ENCODE measurements around the gene HAUS7. TPM values are rescaled to one million over a fixed set of nuclear protein-coding genes. Genes with fewer than 3 reads are reported as not detected.

HAUS7 gene
- total RNA-seq, 2 donors from 2014 or later: 27.7 to 40.0 TPM

- H3K27ac Mint-ChIP-seq: no peak overlapping the region
- DNase-seq (no peak), ATAC-seq (replicated peaks in 1 of 2) (no peak)
- H3K4me3 Mint-ChIP-seq: no peak overlapping the region
- peaks cover 7% of the 10 kb centered on the region for H3K27me3 Mint-ChIP-seq (ENCODE audit: low read depth)
- peaks cover 0 to 3% of the 10 kb centered on the region in 2 donors for H3K36me3 Mint-ChIP-seq (ENCODE audit: insufficient read depth in 2 of 2)
- H3K4me1 Mint-ChIP-seq (ENCODE audit: low read depth): no peaks in the 10 kb centered on the region
- H3K9me3 Mint-ChIP-seq: no peaks in the 10 kb centered on the region
Observed at GRCh38 chrX:153454901-153455550, 15.3 kb downstream of the HAUS7 start.

GRCh38 chrX:153450949-153451277 is 19.5 kb downstream of the HAUS7 start:
- Mint-ChIP-seq H3K27ac (no peak overlapping the region), H3K36me3 (ENCODE audit: insufficient read depth in 2 of 2) (no peaks in the 10 kb centered on the region), H3K4me1 (ENCODE audit: low read depth) (no peaks in the 10 kb centered on the region), H3K4me3 (no peak overlapping the region), H3K27me3 (ENCODE audit: low read depth) (peaks cover 7% of the 10 kb centered on the region), H3K9me3 (no peaks in the 10 kb centered on the region)
- no peak for DNase-seq
- ATAC-seq (replicated peaks in 1 of 2): no peak

GRCh38 chrX:153450114-153450948 is 20.0 kb downstream of the HAUS7 start:
- ATAC-seq (replicated peaks in 1 of 2) (no peak), DNase-seq (no peak)
- no peaks in the 10 kb centered on the region for H3K4me1 Mint-ChIP-seq (ENCODE audit: low read depth)
- no peak overlapping the region for H3K27ac Mint-ChIP-seq
- H3K36me3 Mint-ChIP-seq (ENCODE audit: insufficient read depth in 2 of 2): no peaks in the 10 kb centered on the region
- H3K9me3 Mint-ChIP-seq: no peaks in the 10 kb centered on the region
- peaks cover 7% of the 10 kb centered on the region for H3K27me3 Mint-ChIP-seq (ENCODE audit: low read depth)
- H3K4me3 Mint-ChIP-seq: no peak overlapping the region

GRCh38 chrX:153449368-153450113 is 20.8 kb downstream of the HAUS7 start:
- Mint-ChIP-seq H3K36me3 (ENCODE audit: insufficient read depth in 2 of 2) (no peaks in the 10 kb centered on the region), H3K4me1 (ENCODE audit: low read depth) (no peaks in the 10 kb centered on the region), H3K27ac (no peak overlapping the region), H3K27me3 (ENCODE audit: low read depth) (peaks cover 7% of the 10 kb centered on the region), H3K9me3 (no peaks in the 10 kb centered on the region), H3K4me3 (no peak overlapping the region)
- DNase-seq: no peak
- ATAC-seq (replicated peaks in 1 of 2): no peak

- Mint-ChIP-seq H3K9me3 (no peaks in the 10 kb centered on the region), H3K36me3 (ENCODE audit: insufficient read depth in 2 of 2) (no peaks in the 10 kb centered on the region), H3K4me1 (ENCODE audit: low read depth) (no peaks in the 10 kb centered on the region), H3K27me3 (ENCODE audit: low read depth) (peaks cover 7% of the 10 kb centered on the region), H3K27ac (no peak overlapping the region), H3K4me3 (no peak overlapping the region)
- ATAC-seq (replicated peaks in 1 of 2): no peak
- DNase-seq: no peak
Observed at GRCh38 chrX:153448556-153449367, 21.6 kb downstream of the HAUS7 start.

- Mint-ChIP-seq H3K9me3 (no peaks in the 10 kb centered on the region), H3K27ac (no peak overlapping the region), H3K4me3 (no peak overlapping the region), H3K36me3 (ENCODE audit: insufficient read depth in 2 of 2) (no peaks in the 10 kb centered on the region), H3K27me3 (ENCODE audit: low read depth) (peaks cover 7% of the 10 kb centered on the region), H3K4me1 (ENCODE audit: low read depth) (no peaks in the 10 kb centered on the region)
- no peak for ATAC-seq (replicated peaks in 1 of 2)
- DNase-seq: no peak
Observed at GRCh38 chrX:153447581-153447960, 22.8 kb downstream of the HAUS7 start.

GRCh38 chrX:153446950-153447580 is 23.3 kb downstream of the HAUS7 start:
- Mint-ChIP-seq H3K4me3 (no peak overlapping the region), H3K27ac (no peak overlapping the region), H3K27me3 (ENCODE audit: low read depth) (peaks cover 7% of the 10 kb centered on the region), H3K4me1 (ENCODE audit: low read depth) (no peaks in the 10 kb centered on the region), H3K9me3 (no peaks in the 10 kb centered on the region), H3K36me3 (ENCODE audit: insufficient read depth in 2 of 2) (no peaks in the 10 kb centered on the region)
- ATAC-seq (replicated peaks in 1 of 2): no peak
- no peak for DNase-seq

- Mint-ChIP-seq H3K9me3 (no peaks in the 10 kb centered on the region), H3K27ac (no peak overlapping the region), H3K4me3 (no peak overlapping the region), H3K36me3 (ENCODE audit: insufficient read depth in 2 of 2) (no peaks in the 10 kb centered on the region), H3K4me1 (ENCODE audit: low read depth) (no peaks in the 10 kb centered on the region), H3K27me3 (ENCODE audit: low read depth) (peaks cover 7% of the 10 kb centered on the region)
- no peak for DNase-seq
- no peak for ATAC-seq (replicated peaks in 1 of 2)
Observed at GRCh38 chrX:153446636-153446936, 23.8 kb downstream of the HAUS7 start.

GRCh38 chrX:153445856-153446635 is 24.3 kb downstream of the HAUS7 start, which contains the start of gene TREX2:
TSS of gene TREX2 (minus strand) at chrX:153446056. CDS start at chrX:153445430, 626 bp downstream.
- DNase-seq: no peak
- no peaks in the 10 kb centered on the region for H3K36me3 Mint-ChIP-seq (ENCODE audit: insufficient read depth in 2 of 2)
- no peak within 1 kb of the TSS for H3K27ac Mint-ChIP-seq
- H3K9me3 Mint-ChIP-seq: no peaks in the 10 kb centered on the region
- H3K4me3 Mint-ChIP-seq: no peak within 1 kb of the TSS
- H3K4me1 Mint-ChIP-seq (ENCODE audit: low read depth): no peaks in the 10 kb centered on the region
- no peak for ATAC-seq (replicated peaks in 1 of 2)
- H3K27me3 Mint-ChIP-seq (ENCODE audit: low read depth): peaks cover 3% of the 10 kb centered on the region

- Mint-ChIP-seq H3K27me3 (ENCODE audit: low read depth) (no peaks in the 10 kb centered on the region), H3K27ac (no peak overlapping the region), H3K4me1 (ENCODE audit: low read depth) (no peaks in the 10 kb centered on the region), H3K9me3 (no peaks in the 10 kb centered on the region), H3K4me3 (no peak overlapping the region), H3K36me3 (ENCODE audit: insufficient read depth in 2 of 2) (no peaks in the 10 kb centered on the region)
- ATAC-seq (replicated peaks in 1 of 2): no peak
- no peak for DNase-seq
Observed at GRCh38 chrX:153445106-153445855, 25.1 kb downstream of the HAUS7 start.

- Mint-ChIP-seq H3K4me3 (no peak overlapping the region), H3K36me3 (ENCODE audit: insufficient read depth in 2 of 2) (no peaks in the 10 kb centered on the region), H3K27ac (no peak overlapping the region), H3K27me3 (ENCODE audit: low read depth) (no peaks in the 10 kb centered on the region), H3K9me3 (no peaks in the 10 kb centered on the region), H3K4me1 (ENCODE audit: low read depth) (no peaks in the 10 kb centered on the region)
- no peak for ATAC-seq (replicated peaks in 1 of 2)
- no peak for DNase-seq
Observed at GRCh38 chrX:153444333-153445011, 25.9 kb downstream of the HAUS7 start.

Measured in activated T-cell treated with anti-CD3 and anti-CD28 coated beads, Interleukin-2, amount 50 U/mL, for 72 hours (primary cell).